GM21447 (cell line): ENCODE measurements around the gene SMOC1.

Experiments
- ATAC-seq: cut with Tn5 transposase; IDR thresholded peaks from one replicate; pipeline ENCODE4 v1.9.1; 2021; ENCODE audit not compliant: unreplicated experiment

SMOC1 gene

GRCh38 chr14:69861025-69861569 is 18.1 kb upstream of the SMOC1 start:
- ATAC-seq: no peak

GRCh38 chr14:69863083-69863482 is 16.1 kb upstream of the SMOC1 start:
- no peak for ATAC-seq

GRCh38 chr14:69865701-69866365 is 13.4 kb upstream of the SMOC1 start:
- no peak for ATAC-seq

- no peak for ATAC-seq
Observed at GRCh38 chr14:69868363-69868963, 10.8 kb upstream of the SMOC1 start.

- ATAC-seq: no peak
Observed at GRCh38 chr14:69870613-69871012, 8.6 kb upstream of the SMOC1 start.

- no peak for ATAC-seq
Observed at GRCh38 chr14:69873877-69874780, 5.1 kb upstream of the SMOC1 start.

- no peak for ATAC-seq
Observed at GRCh38 chr14:69876221-69876847, 2.9 kb upstream of the SMOC1 start.

- no peak for ATAC-seq
Observed at GRCh38 chr14:69876848-69877306, 2.3 kb upstream of the SMOC1 start.

- ATAC-seq: no peak
Observed at GRCh38 chr14:69877492-69877891, 1.7 kb upstream of the SMOC1 start.

- no peak for ATAC-seq
Observed at GRCh38 chr14:69878251-69878650, 965 bp upstream of the SMOC1 start.

GRCh38 chr14:69880044-69880487 is 850 bp downstream of the SMOC1 start:
- ATAC-seq: no peak

GRCh38 chr14:69880893-69881292 is 1.7 kb downstream of the SMOC1 start:
- no peak for ATAC-seq

GRCh38 chr14:69882116-69882864 is 3.1 kb downstream of the SMOC1 start:
- no peak for ATAC-seq

GRCh38 chr14:69882915-69883314 is 3.7 kb downstream of the SMOC1 start:
- no peak for ATAC-seq

- no peak for ATAC-seq
Observed at GRCh38 chr14:69886453-69887242, 7.4 kb downstream of the SMOC1 start.

GRCh38 chr14:69887740-69888657 is 8.8 kb downstream of the SMOC1 start:
- ATAC-seq: no peak

GRCh38 chr14:69891422-69891821 is 12.2 kb downstream of the SMOC1 start:
- ATAC-seq: no peak

- no peak for ATAC-seq
Observed at GRCh38 chr14:69895109-69895508, 15.9 kb downstream of the SMOC1 start.
